ENCODE measurements around the gene ICOS.

DNA sequence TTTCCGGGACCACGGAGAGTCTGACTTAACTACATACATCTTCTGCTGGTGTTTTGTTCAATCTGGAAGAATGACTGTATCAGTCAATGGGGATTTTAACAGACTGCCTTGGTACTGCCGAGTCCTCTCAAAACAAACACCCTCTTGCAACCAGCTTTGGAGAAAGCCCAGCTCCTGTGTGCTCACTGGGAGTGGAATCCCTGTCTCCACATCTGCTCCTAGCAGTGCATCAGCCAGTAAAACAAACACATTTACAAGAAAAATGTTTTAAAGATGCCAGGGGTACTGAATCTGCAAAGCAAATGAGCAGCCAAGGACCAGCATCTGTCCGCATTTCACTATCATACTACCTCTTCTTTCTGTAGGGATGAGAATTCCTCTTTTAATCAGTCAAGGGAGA lies 23.1 kb downstream of the ICOS start:
- TF ChIP-seq, protein P1, sequence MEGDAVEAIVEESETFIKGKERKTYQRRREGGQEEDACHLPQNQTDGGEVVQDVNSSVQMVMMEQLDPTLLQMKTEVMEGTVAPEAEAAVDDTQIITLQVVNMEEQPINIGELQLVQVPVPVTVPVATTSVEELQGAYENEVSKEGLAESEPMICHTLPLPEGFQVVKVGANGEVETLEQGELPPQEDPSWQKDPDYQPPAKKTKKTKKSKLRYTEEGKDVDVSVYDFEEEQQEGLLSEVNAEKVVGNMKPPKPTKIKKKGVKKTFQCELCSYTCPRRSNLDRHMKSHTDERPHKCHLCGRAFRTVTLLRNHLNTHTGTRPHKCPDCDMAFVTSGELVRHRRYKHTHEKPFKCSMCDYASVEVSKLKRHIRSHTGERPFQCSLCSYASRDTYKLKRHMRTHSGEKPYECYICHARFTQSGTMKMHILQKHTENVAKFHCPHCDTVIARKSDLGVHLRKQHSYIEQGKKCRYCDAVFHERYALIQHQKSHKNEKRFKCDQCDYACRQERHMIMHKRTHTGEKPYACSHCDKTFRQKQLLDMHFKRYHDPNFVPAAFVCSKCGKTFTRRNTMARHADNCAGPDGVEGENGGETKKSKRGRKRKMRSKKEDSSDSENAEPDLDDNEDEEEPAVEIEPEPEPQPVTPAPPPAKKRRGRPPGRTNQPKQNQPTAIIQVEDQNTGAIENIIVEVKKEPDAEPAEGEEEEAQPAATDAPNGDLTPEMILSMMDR (conservative IDR thresholded peaks at IDR 0.05; ENCODE audit: low read length) = no peak
- no peak for TF ChIP-seq EZH2phosphoT487 (IDR thresholded peaks at IDR 0.05; ENCODE audit: borderline replicate concordance)
